Tongue (tissue), 2 donors: ENCODE data around the gene SERPINB1. TPM values are rescaled to one million over a fixed set of nuclear protein-coding genes. Genes with fewer than 3 reads are reported as not detected.
"Not testable (repeated sequence)": the region's sequence is repeated elsewhere in the genome, so short reads cannot be mapped to it uniquely, and the experiment has no call there.

Source experiments
- DNase-seq: peaks from one replicate; pipeline ENCODE4 v3.0.0-alpha.2; 2015
- total RNA-seq: library from RNA; depleted of rRNA; stranded (reverse); fragments of >200 nt; gene quantifications from one replicate; pipeline ENCODE4 v1.2.3, GENCODE V29; 2014

SERPINB1 gene
- total RNA-seq, 1 donor from 2014 or later: 23.2 TPM

GRCh38 chr6:2865694-2866151 is 24.1 kb upstream of the SERPINB1 start:
- DNase-seq: peak; percentile 40

- no peak for DNase-seq
Observed at GRCh38 chr6:2865270-2865669, 23.6 kb upstream of the SERPINB1 start.

GRCh38 chr6:2863901-2864300 is 22.2 kb upstream of the SERPINB1 start:
- DNase-seq: no peak

- peak; percentile 42 for DNase-seq
Observed at GRCh38 chr6:2862712-2863181, 21.1 kb upstream of the SERPINB1 start.

- no peak for DNase-seq
Observed at GRCh38 chr6:2861822-2862164, 20.1 kb upstream of the SERPINB1 start.

- DNase-seq: no peak
Observed at GRCh38 chr6:2861060-2861821, 19.6 kb upstream of the SERPINB1 start.

- not testable (repeated sequence) for DNase-seq
Observed at GRCh38 chr6:2860706-2861059, 19.0 kb upstream of the SERPINB1 start.

- DNase-seq: not testable (repeated sequence)
Observed at GRCh38 chr6:2859798-2860705, 18.4 kb upstream of the SERPINB1 start.

GRCh38 chr6:2859185-2859700 is 17.6 kb upstream of the SERPINB1 start:
- no peak for DNase-seq

- DNase-seq: peak; percentile 76
Observed at GRCh38 chr6:2857580-2858337, 16.1 kb upstream of the SERPINB1 start.

GRCh38 chr6:2857185-2857579 is 15.5 kb upstream of the SERPINB1 start:
- no peak for DNase-seq

GRCh38 chr6:2855061-2855519 is 13.4 kb upstream of the SERPINB1 start:
- peak; percentile 77 for DNase-seq

- no peak for DNase-seq
Observed at GRCh38 chr6:2854396-2854982, 12.8 kb upstream of the SERPINB1 start.

GRCh38 chr6:2853769-2854395 is 12.2 kb upstream of the SERPINB1 start:
- DNase-seq: peak; percentile 70

GRCh38 chr6:2853378-2853768 is 11.7 kb upstream of the SERPINB1 start:
- not testable (repeated sequence) for DNase-seq

GRCh38 chr6:2852921-2853322 is 11.3 kb upstream of the SERPINB1 start:
- no peak for DNase-seq

- no peak for DNase-seq
Observed at GRCh38 chr6:2852514-2852855, 10.8 kb upstream of the SERPINB1 start.

GRCh38 chr6:2851727-2852513 is 10.3 kb upstream of the SERPINB1 start:
- no peak for DNase-seq

- DNase-seq: no peak
Observed at GRCh38 chr6:2850538-2851113, 9.0 kb upstream of the SERPINB1 start.

- no peak for DNase-seq
Observed at GRCh38 chr6:2848851-2849250, 7.2 kb upstream of the SERPINB1 start.
